Left ventricle myocardium inferior (tissue), 1 donor: ENCODE measurements around the gene CIDEA. TPM values are rescaled to one million over a fixed set of nuclear protein-coding genes. Genes with fewer than 3 reads are reported as not detected.

Source experiments
- DNase-seq: peaks from one replicate; pipeline ENCODE4 v3.0.0-alpha.2; 2020
- H3K27ac ChIP-seq: fragments of 200-600 bp; replicated peaks from 2 replicates; pipeline ENCODE4 v1.8.0; 2021
- H3K27me3 ChIP-seq: fragments of 200-600 bp; 2 replicates; pipeline ENCODE4 v1.8.0; 2021; ENCODE audit warnings: low read depth
- H3K36me3 ChIP-seq: fragments of 200-600 bp; 2 replicates; pipeline ENCODE4 v1.8.0; 2021
- H3K4me1 ChIP-seq: fragments of 200-600 bp; 2 replicates; pipeline ENCODE4 v1.8.0; 2021
- H3K4me3 ChIP-seq: fragments of 200-600 bp; 2 replicates; pipeline ENCODE4 v1.8.0; 2021; ENCODE audit warnings: mild to moderate bottlenecking, moderate library complexity
- H3K9me3 ChIP-seq: fragments of 200-600 bp; replicated peaks from 2 replicates; pipeline ENCODE4 v1.8.0; 2021
- CTCF ChIP-seq: fragments of 200-600 bp; IDR thresholded peaks from 2 replicates; pipeline ENCODE4 v1.8.0; 2021; ENCODE audit warnings: antibody characterized with exemption, mild to moderate bottlenecking, borderline replicate concordance
- intact Hi-C: fragments of 100-400 bp; cut with micrococcal nuclease; formaldehyde crosslinking; loops from one replicate; pipeline ENCODE4 v1.11.0; 2022
- total RNA-seq: library from RNA; stranded (reverse); fragmentation: NEBNext Ultra II Directional; extraction: Animal tissue kit (Norgen Biotek cat#: 25700); gene quantifications from one replicate; pipeline ENCODE4 v1.2.1, GENCODE V29; 2021
- donor health status: DM: no; HTN: yes; CAD: no; lungs with severe emphysema.

CIDEA gene
- total RNA-seq, 1 donor from 2014 or later: 0.33 TPM

GRCh38 chr18:12257996-12258718 is 4.0 kb downstream of the CIDEA start:
- TF ChIP-seq CTCF: no peak
- Histone ChIP-seq H3K4me1 (peaks cover 27% of the 10 kb centered on the region), H3K27me3 (peaks cover 29% of the 10 kb centered on the region), H3K4me3 (no peak overlapping the region), H3K9me3 (no peaks in the 10 kb centered on the region), H3K36me3 (no peaks in the 10 kb centered on the region), H3K27ac (no peak overlapping the region)
- DNase-seq: no peak
- intact Hi-C loops: no loop called here

- no peak for TF ChIP-seq CTCF
- Histone ChIP-seq H3K36me3 (no peaks in the 10 kb centered on the region), H3K4me3 (no peak overlapping the region), H3K9me3 (no peaks in the 10 kb centered on the region), H3K27me3 (peaks cover 21% of the 10 kb centered on the region), H3K4me1 (peaks cover 19% of the 10 kb centered on the region), H3K27ac (no peak overlapping the region)
- no peak for DNase-seq
- intact Hi-C loops: no loop called here
These were observed 4.9 kb downstream of the CIDEA start for GRCh38 chr18:12258719-12259705.

GRCh38 chr18:12262748-12263147 is 8.6 kb downstream of the CIDEA start:
- intact Hi-C loops: no loop called here
- Histone ChIP-seq H3K9me3 (no peaks in the 10 kb centered on the region), H3K4me1 (no peaks in the 10 kb centered on the region), H3K4me3 (no peak overlapping the region), H3K27ac (no peak overlapping the region), H3K36me3 (no peaks in the 10 kb centered on the region), H3K27me3 (peaks cover 13% of the 10 kb centered on the region)
- DNase-seq: no peak
- no peak for TF ChIP-seq CTCF

GRCh38 chr18:12264864-12265263 is 10.7 kb downstream of the CIDEA start:
- Histone ChIP-seq H3K27ac (no peak overlapping the region), H3K9me3 (no peaks in the 10 kb centered on the region), H3K4me1 (no peaks in the 10 kb centered on the region), H3K36me3 (no peaks in the 10 kb centered on the region), H3K4me3 (no peak overlapping the region), H3K27me3 (peaks cover 13% of the 10 kb centered on the region)
- TF ChIP-seq CTCF: no peak
- no peak for DNase-seq
- intact Hi-C loops: no loop called here

- Histone ChIP-seq H3K9me3 (no peaks in the 10 kb centered on the region), H3K36me3 (no peaks in the 10 kb centered on the region), H3K4me3 (peak overlapping the region; percentile 69), H3K27me3 (no peaks in the 10 kb centered on the region), H3K4me1 (peaks cover 10% of the 10 kb centered on the region), H3K27ac (peak overlapping the region; percentile 76)
- intact Hi-C loops: no loop called here
- TF ChIP-seq CTCF: peak; percentile 72
- DNase-seq: peak; percentile 70
These were observed 17.4 kb downstream of the CIDEA start for GRCh38 chr18:12271376-12272235.
